ENCODE measurements around the gene CTNS.

Gene CTNS

GRCh38 chr17:3678095-3678820 is 41.7 kb downstream of the CTNS start:
- Mint-ChIP-seq H3K4me1 (peaks cover 24% of the 10 kb centered on the region), H3K36me3 (peaks cover 25% of the 10 kb centered on the region), H3K27me3 (no peaks in the 10 kb centered on the region), H3K9me3 (no peaks in the 10 kb centered on the region), H3K27ac (no peak overlapping the region), H3K4me3 (no peak overlapping the region)
- no peak for ATAC-seq (ENCODE audit: low read depth)
- DNase-seq (ENCODE audit: low spot score in 2 of 2) = no peak

GRCh38 chr17:3678821-3679530 is 42.4 kb downstream of the CTNS start:
- Mint-ChIP-seq H3K4me3 (no peak overlapping the region), H3K27me3 (no peaks in the 10 kb centered on the region), H3K4me1 (peaks cover 25% of the 10 kb centered on the region), H3K36me3 (peaks cover 26% of the 10 kb centered on the region), H3K9me3 (no peaks in the 10 kb centered on the region), H3K27ac (no peak overlapping the region)
- ATAC-seq (ENCODE audit: low read depth) = no peak
- DNase-seq (ENCODE audit: low spot score in 2 of 2) = no peak

- no peaks in the 10 kb centered on the region for H3K27me3 Mint-ChIP-seq
- no peak overlapping the region for H3K4me3 Mint-ChIP-seq
- peak overlapping the region; percentile 73 for H3K27ac Mint-ChIP-seq
- DNase-seq (ENCODE audit: low spot score in 2 of 2) = no peak
- no peaks in the 10 kb centered on the region for H3K9me3 Mint-ChIP-seq
- no peak for ATAC-seq (ENCODE audit: low read depth)
- H3K36me3 Mint-ChIP-seq = peaks cover 26% of the 10 kb centered on the region
- peaks cover 27% of the 10 kb centered on the region for H3K4me1 Mint-ChIP-seq
Measured at GRCh38 chr17:3679531-3680126, 43.1 kb downstream of the CTNS start.

GRCh38 chr17:3681057-3681456 is 44.5 kb downstream of the CTNS start:
- Mint-ChIP-seq H3K27me3 (no peaks in the 10 kb centered on the region), H3K36me3 (peaks cover 23% of the 10 kb centered on the region), H3K4me1 (peaks cover 30% of the 10 kb centered on the region), H3K9me3 (no peaks in the 10 kb centered on the region), H3K4me3 (no peak overlapping the region), H3K27ac (no peak overlapping the region)
- ATAC-seq (ENCODE audit: low read depth) (no peak), DNase-seq (ENCODE audit: low spot score in 2 of 2) (no peak)

- DNase-seq (ENCODE audit: low spot score in 2 of 2) = no peak
- Mint-ChIP-seq H3K4me3 (no peak overlapping the region), H3K36me3 (peaks cover 23% of the 10 kb centered on the region), H3K4me1 (peaks cover 30% of the 10 kb centered on the region), H3K27me3 (no peaks in the 10 kb centered on the region), H3K27ac (no peak overlapping the region), H3K9me3 (no peaks in the 10 kb centered on the region)
- no peak for ATAC-seq (ENCODE audit: low read depth)
Measured at GRCh38 chr17:3681565-3681964, 45.0 kb downstream of the CTNS start.

- no peaks in the 10 kb centered on the region for H3K27me3 Mint-ChIP-seq
Measured at GRCh38 chr17:3682033-3682432, 45.5 kb downstream of the CTNS start.

GRCh38 chr17:3683054-3683511 is 46.5 kb downstream of the CTNS start:
- DNase-seq (ENCODE audit: low spot score in 2 of 2) = peak; percentile 74
- Mint-ChIP-seq H3K4me3 (peak overlapping the region; percentile 13), H3K9me3 (no peaks in the 10 kb centered on the region), H3K4me1 (peaks cover 30% of the 10 kb centered on the region), H3K27me3 (no peaks in the 10 kb centered on the region), H3K36me3 (peaks cover 19% of the 10 kb centered on the region), H3K27ac (peak overlapping the region; percentile 53)
- peak; percentile 75 for ATAC-seq (ENCODE audit: low read depth)

More at GRCh38 chr17:3682033-3682432, 45.5 kb downstream of the CTNS start:
- H3K9me3 Mint-ChIP-seq = no peaks in the 10 kb centered on the region
- H3K36me3 Mint-ChIP-seq = peaks cover 23% of the 10 kb centered on the region
- H3K27ac Mint-ChIP-seq = no peak overlapping the region
- no peak for ATAC-seq (ENCODE audit: low read depth)
- peaks cover 30% of the 10 kb centered on the region for H3K4me1 Mint-ChIP-seq
- H3K4me3 Mint-ChIP-seq = no peak overlapping the region
- no peak for DNase-seq (ENCODE audit: low spot score in 2 of 2)

GRCh38 chr17:3685174-3685573 is 48.6 kb downstream of the CTNS start:
- DNase-seq (ENCODE audit: low spot score in 2 of 2) = peak in 1 of 2 donors; percentile 47
- no peak for ATAC-seq (ENCODE audit: low read depth)
- H3K36me3 Mint-ChIP-seq = peaks cover 29% of the 10 kb centered on the region
- peaks cover 39% of the 10 kb centered on the region for H3K4me1 Mint-ChIP-seq
- no peaks in the 10 kb centered on the region for H3K9me3 Mint-ChIP-seq
- H3K27me3 Mint-ChIP-seq = no peaks in the 10 kb centered on the region
- H3K4me3 Mint-ChIP-seq = no peak overlapping the region
- H3K27ac Mint-ChIP-seq = peak overlapping the region; percentile 80

GRCh38 chr17:3688027-3688553 is 51.5 kb downstream of the CTNS start:
- peaks cover 27% of the 10 kb centered on the region for H3K36me3 Mint-ChIP-seq
- peak overlapping the region; percentile 82 for H3K4me3 Mint-ChIP-seq
- DNase-seq (ENCODE audit: low spot score in 2 of 2) (peak in 1 of 2 donors; percentile 57), ATAC-seq (ENCODE audit: low read depth) (peak; percentile 19)
- peak overlapping the region; percentile 89 for H3K27ac Mint-ChIP-seq
- no peaks in the 10 kb centered on the region for H3K9me3 Mint-ChIP-seq
- H3K27me3 Mint-ChIP-seq = no peaks in the 10 kb centered on the region
- peaks cover 41% of the 10 kb centered on the region for H3K4me1 Mint-ChIP-seq

GRCh38 chr17:3688852-3689261 is 52.3 kb downstream of the CTNS start:
- Mint-ChIP-seq H3K9me3 (no peaks in the 10 kb centered on the region), H3K27ac (peak overlapping the region; percentile 89), H3K4me3 (peak overlapping the region; percentile 82), H3K27me3 (no peaks in the 10 kb centered on the region), H3K4me1 (peaks cover 41% of the 10 kb centered on the region), H3K36me3 (peaks cover 27% of the 10 kb centered on the region)
- ATAC-seq (ENCODE audit: low read depth) (peak; percentile 25), DNase-seq (ENCODE audit: low spot score in 2 of 2) (peak in 1 of 2 donors; percentile 59)

- Mint-ChIP-seq H3K36me3 (peaks cover 30% of the 10 kb centered on the region), H3K27ac (peak overlapping the region; percentile 89), H3K27me3 (no peaks in the 10 kb centered on the region), H3K9me3 (no peaks in the 10 kb centered on the region), H3K4me3 (peak overlapping the region; percentile 78), H3K4me1 (peaks cover 40% of the 10 kb centered on the region)
- DNase-seq (ENCODE audit: low spot score in 2 of 2) = peak in 1 of 2 donors; percentile 50
- no peak for ATAC-seq (ENCODE audit: low read depth)
Measured at GRCh38 chr17:3689262-3690093, 52.9 kb downstream of the CTNS start.

- Mint-ChIP-seq H3K4me3 (peak overlapping the region; percentile 99), H3K9me3 (no peaks in the 10 kb centered on the region), H3K36me3 (peaks cover 35% of the 10 kb centered on the region), H3K27me3 (no peaks in the 10 kb centered on the region), H3K4me1 (peaks cover 36% of the 10 kb centered on the region), H3K27ac (peak overlapping the region; percentile 89)
- DNase-seq (ENCODE audit: low spot score in 2 of 2) (no peak), ATAC-seq (ENCODE audit: low read depth) (no peak)
Measured at GRCh38 chr17:3690094-3690715, 53.6 kb downstream of the CTNS start.

- Mint-ChIP-seq H3K4me1 (peaks cover 35% of the 10 kb centered on the region), H3K9me3 (no peaks in the 10 kb centered on the region), H3K4me3 (peak overlapping the region; percentile 99), H3K27ac (peak overlapping the region; percentile 83), H3K36me3 (peaks cover 37% of the 10 kb centered on the region), H3K27me3 (no peaks in the 10 kb centered on the region)
- DNase-seq (ENCODE audit: low spot score in 2 of 2) (no peak), ATAC-seq (ENCODE audit: low read depth) (no peak)
Measured at GRCh38 chr17:3691617-3692067, 55.1 kb downstream of the CTNS start.
